ENCODE data around the gene NDUFA8. TPM values are rescaled to one million over a fixed set of nuclear protein-coding genes. Genes with fewer than 3 reads are reported as not detected.

NDUFA8 gene
- polyA plus RNA-seq, 1 experiment, result 52.4 TPM

GRCh38 chr9:122097679-122098315 lies 61.8 kb downstream of the NDUFA8 start:
- POLR2A ChIA-PET, result no interaction called here
- Histone ChIP-seq H3K4me3 (ENCODE audit: low read depth, low read length) (no peak overlapping the region), H3K27me3 (ENCODE audit: control insufficient read depth, insufficient read depth, low read length) (no peaks in the 10 kb centered on the region; the same call in 1 of the 2 replicates), H3K36me3 (ENCODE audit: control insufficient read depth, insufficient read depth, low read length) (no peaks in the 10 kb centered on the region)
- no peak for TF ChIP-seq CTCF (IDR thresholded peaks at IDR 0.05; ENCODE audit: insufficient read depth, low read depth, low read length)
- no peak for DNase-seq (ENCODE audit: low read depth)
- CTCF ChIA-PET, result interaction anchor here (0.6 to 5.8 kb wide), 17 partner anchors 9 to 1512 kb away, joined by 3 to 212 read pairs (median 9); no protein-coding TSS in a partner anchor

GRCh38 chr9:122096620-122097415 lies 62.8 kb downstream of the NDUFA8 start:
- DNase-seq (ENCODE audit: low read depth), result no peak
- H3K4me3 ChIP-seq (ENCODE audit: low read depth, low read length), result no peak overlapping the region
- H3K27me3 ChIP-seq (ENCODE audit: control insufficient read depth, insufficient read depth, low read length), result no peaks in the 10 kb centered on the region; the same call in 1 of the 2 replicates
- H3K36me3 ChIP-seq (ENCODE audit: control insufficient read depth, insufficient read depth, low read length), result no peaks in the 10 kb centered on the region
- POLR2A ChIA-PET, result no interaction called here
- TF ChIP-seq CTCF (IDR thresholded peaks at IDR 0.05; ENCODE audit: insufficient read depth, low read depth, low read length), result no peak
- CTCF ChIA-PET, result interaction anchor here (1.2 to 5.8 kb wide), 6 partner anchors 12 to 551 kb away, joined by 3 to 212 read pairs (median 26); partner anchors contain the start of genes MRRF and RBM18

GRCh38 chr9:122095010-122095767 lies 64.4 kb downstream of the NDUFA8 start:
- no peak overlapping the region for H3K4me3 ChIP-seq (ENCODE audit: low read depth, low read length)
- peak; percentile 75 for TF ChIP-seq CTCF (IDR thresholded peaks at IDR 0.05; ENCODE audit: insufficient read depth, low read depth, low read length)
- H3K27me3 ChIP-seq (ENCODE audit: control insufficient read depth, insufficient read depth, low read length), result no peaks in the 10 kb centered on the region
- ChIA-PET POLR2A (no interaction called here), CTCF (interaction anchor here (0.6 to 5.8 kb wide), 10 partner anchors 13 to 549 kb away, joined by 3 to 212 read pairs (median 4); partner anchors contain the start of genes MRRF and RBM18)
- DNase-seq (ENCODE audit: low read depth), result no peak
- no peaks in the 10 kb centered on the region for H3K36me3 ChIP-seq (ENCODE audit: control insufficient read depth, insufficient read depth, low read length)

Small RNAs within 50 kb of the gene (small RNA-seq; reads per million reads assigned to genes)
- not detected for gene MIR4478 (ENCODE audit: insufficient read length, low read depth, low replicate concordance)

Other genes with a start within 250 kb of the NDUFA8 start
- gene TTLL11, start 66.5 kb downstream of the NDUFA8 start, polyA plus RNA-seq (2011; rRNA removed), result 5.6 TPM in 2 replicates
- not detected in 2 replicates for gene MORN5, start 129 bp upstream of the NDUFA8 start, polyA plus RNA-seq (2011; rRNA removed)
- gene LHX6, start 69.2 kb upstream of the NDUFA8 start, polyA plus RNA-seq (2011; rRNA removed), result not detected in 2 replicates
- gene RBM18, start 105.1 kb upstream of the NDUFA8 start, polyA plus RNA-seq (2011; rRNA removed), result 14.7 and 29.3 TPM in 2 replicates
- 35.1 and 51.2 TPM in 2 replicates for gene MRRF, start 105.1 kb upstream of the NDUFA8 start, polyA plus RNA-seq (2011; rRNA removed)
- gene PTGS1, start 211.2 kb upstream of the NDUFA8 start, polyA plus RNA-seq (2011; rRNA removed), result 72.6 and 102 TPM in 2 replicates

Data from BJ (cell line).